Measurements from ENCODE around the gene SKOR1.

The SKOR1 gene

DNA sequence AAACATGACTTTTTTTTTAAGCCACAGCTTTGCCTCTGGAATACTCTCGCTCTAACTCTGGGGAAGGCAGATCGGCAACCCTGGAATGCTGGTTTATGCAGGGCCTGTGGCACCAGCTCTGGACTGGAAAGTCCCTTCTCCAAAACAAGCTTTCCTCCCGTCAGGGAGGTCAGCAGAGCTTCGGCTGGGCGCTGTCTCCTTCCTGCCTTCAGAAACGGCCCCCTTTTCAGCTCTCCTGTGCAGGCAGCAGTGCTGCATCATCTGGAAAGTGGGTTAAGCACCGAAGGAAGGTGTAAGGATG is 42.7 kb upstream of the SKOR1 start:
- H3K4me3 ChIP-seq (replicated peaks; ENCODE audit: insufficient read depth, low read length), result peak overlapping the region; percentile 34
- peak in 1 of 2 experiments; percentile 14 for DNase-seq (ENCODE audit: low read depth in 1 of 2, low spot score in 1 of 2)
- TF ChIP-seq, protein P1, sequence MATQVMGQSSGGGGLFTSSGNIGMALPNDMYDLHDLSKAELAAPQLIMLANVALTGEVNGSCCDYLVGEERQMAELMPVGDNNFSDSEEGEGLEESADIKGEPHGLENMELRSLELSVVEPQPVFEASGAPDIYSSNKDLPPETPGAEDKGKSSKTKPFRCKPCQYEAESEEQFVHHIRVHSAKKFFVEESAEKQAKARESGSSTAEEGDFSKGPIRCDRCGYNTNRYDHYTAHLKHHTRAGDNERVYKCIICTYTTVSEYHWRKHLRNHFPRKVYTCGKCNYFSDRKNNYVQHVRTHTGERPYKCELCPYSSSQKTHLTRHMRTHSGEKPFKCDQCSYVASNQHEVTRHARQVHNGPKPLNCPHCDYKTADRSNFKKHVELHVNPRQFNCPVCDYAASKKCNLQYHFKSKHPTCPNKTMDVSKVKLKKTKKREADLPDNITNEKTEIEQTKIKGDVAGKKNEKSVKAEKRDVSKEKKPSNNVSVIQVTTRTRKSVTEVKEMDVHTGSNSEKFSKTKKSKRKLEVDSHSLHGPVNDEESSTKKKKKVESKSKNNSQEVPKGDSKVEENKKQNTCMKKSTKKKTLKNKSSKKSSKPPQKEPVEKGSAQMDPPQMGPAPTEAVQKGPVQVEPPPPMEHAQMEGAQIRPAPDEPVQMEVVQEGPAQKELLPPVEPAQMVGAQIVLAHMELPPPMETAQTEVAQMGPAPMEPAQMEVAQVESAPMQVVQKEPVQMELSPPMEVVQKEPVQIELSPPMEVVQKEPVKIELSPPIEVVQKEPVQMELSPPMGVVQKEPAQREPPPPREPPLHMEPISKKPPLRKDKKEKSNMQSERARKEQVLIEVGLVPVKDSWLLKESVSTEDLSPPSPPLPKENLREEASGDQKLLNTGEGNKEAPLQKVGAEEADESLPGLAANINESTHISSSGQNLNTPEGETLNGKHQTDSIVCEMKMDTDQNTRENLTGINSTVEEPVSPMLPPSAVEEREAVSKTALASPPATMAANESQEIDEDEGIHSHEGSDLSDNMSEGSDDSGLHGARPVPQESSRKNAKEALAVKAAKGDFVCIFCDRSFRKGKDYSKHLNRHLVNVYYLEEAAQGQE (IDR thresholded peaks at IDR 0.05; ENCODE audit: insufficient replicate concordance, low read depth), result no peak
- no peak for TF ChIP-seq GABPA (IDR thresholded peaks at IDR 0.05; ENCODE audit: low read depth)
- no peak for TF ChIP-seq CTCF (IDR thresholded peaks at IDR 0.05; ENCODE audit: insufficient read depth, low read length)
- TF ChIP-seq SPI1 (IDR thresholded peaks at IDR 0.05; ENCODE audit: borderline replicate concordance, low read depth), result no peak
- no peak for TF ChIP-seq POLR2AphosphoS5 (IDR thresholded peaks at IDR 0.05; ENCODE audit: low read depth)

GRCh38 chr15:67783303-67783702 is 42.0 kb upstream of the SKOR1 start:
- peak overlapping the region; percentile 34 for H3K4me3 ChIP-seq (replicated peaks; ENCODE audit: insufficient read depth, low read length)
- DNase-seq (ENCODE audit: low read depth in 1 of 2, low spot score in 1 of 2), result peak; percentile 91 to 95
- peak overlapping the region; percentile 88 for H3K27ac ChIP-seq (replicated peaks)
- H3K27me3 ChIP-seq (ENCODE audit: insufficient read depth, poor library complexity, severe bottlenecking), result no peaks in the 10 kb centered on the region
- TF ChIP-seq, protein P1 (IDR thresholded peaks at IDR 0.05; ENCODE audit: insufficient replicate concordance, low read depth), result peak; percentile 26
- TF ChIP-seq POLR2AphosphoS5 (IDR thresholded peaks at IDR 0.05; ENCODE audit: low read depth) (peak; percentile 93), CTCF (IDR thresholded peaks at IDR 0.05; ENCODE audit: insufficient read depth, low read length) (peak; percentile 38), SPI1 (IDR thresholded peaks at IDR 0.05; ENCODE audit: borderline replicate concordance, low read depth) (peak; percentile 60; the same call in 1 of the 2 replicates), GABPA (IDR thresholded peaks at IDR 0.05; ENCODE audit: low read depth) (no peak)

More for the DNA sequence above, 42.7 kb upstream of the SKOR1 start:
- no peaks in the 10 kb centered on the region for H3K27me3 ChIP-seq (ENCODE audit: insufficient read depth, poor library complexity, severe bottlenecking)
- H3K27ac ChIP-seq (replicated peaks), result peak overlapping the region; percentile 88

DNA sequence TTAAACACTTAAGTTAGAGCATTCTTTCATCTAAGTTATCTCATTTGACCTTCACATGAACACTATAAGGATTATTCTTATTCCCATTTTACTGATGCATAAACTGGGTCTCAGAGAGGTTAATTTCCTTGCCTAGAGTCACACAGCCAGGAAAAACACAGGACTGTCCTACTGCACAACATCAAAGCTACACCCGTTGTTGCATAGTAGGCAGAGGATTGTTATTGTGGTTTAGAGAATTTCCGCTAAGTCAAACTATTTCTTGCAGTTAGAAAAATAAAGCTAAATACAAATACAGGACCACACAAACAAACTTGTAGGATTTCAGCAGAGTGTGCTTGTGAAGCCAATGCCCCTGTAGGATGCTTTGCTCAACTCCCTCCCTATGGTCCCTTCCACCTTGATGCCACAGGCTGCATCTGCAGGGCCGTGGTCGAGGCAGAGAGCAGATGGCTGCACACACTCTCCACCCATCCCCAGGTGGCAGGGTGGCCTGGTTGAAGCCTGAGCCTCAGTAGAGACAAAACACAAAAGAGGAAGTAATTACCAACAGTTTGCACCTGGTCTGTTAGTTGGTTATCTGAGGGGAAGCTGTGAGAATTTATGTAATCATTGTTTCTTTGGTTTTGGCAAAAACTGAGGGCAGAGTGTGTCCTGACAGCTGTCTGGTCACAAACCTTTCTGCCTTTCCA is 41.1 kb upstream of the SKOR1 start:
- H3K27me3 ChIP-seq (ENCODE audit: insufficient read depth, poor library complexity, severe bottlenecking), result no peaks in the 10 kb centered on the region
- H3K4me3 ChIP-seq (replicated peaks; ENCODE audit: insufficient read depth, low read length), result no peak overlapping the region
- peak; percentile 85 to 97 for DNase-seq (ENCODE audit: low read depth in 1 of 2, low spot score in 1 of 2)
- no peak for TF ChIP-seq CTCF (IDR thresholded peaks at IDR 0.05; ENCODE audit: insufficient read depth, low read length)
- TF ChIP-seq, protein P1 (IDR thresholded peaks at IDR 0.05; ENCODE audit: insufficient replicate concordance, low read depth), result peak; percentile 33
- peak; percentile 63; the same call in 1 of the 2 replicates for TF ChIP-seq GABPA (IDR thresholded peaks at IDR 0.05; ENCODE audit: low read depth)
- peak; percentile 57; the same call in 1 of the 2 replicates for TF ChIP-seq SPI1 (IDR thresholded peaks at IDR 0.05; ENCODE audit: borderline replicate concordance, low read depth)
- peak; percentile 100 for TF ChIP-seq POLR2AphosphoS5 (IDR thresholded peaks at IDR 0.05; ENCODE audit: low read depth)
- H3K27ac ChIP-seq (replicated peaks), result peak overlapping the region; percentile 88
